Measurements from ENCODE around the gene DSCAM.

DSCAM gene

GRCh38 chr21:40118527-40118926 is 728.4 kb downstream of the DSCAM start:
- DNase-seq: no peak
- in situ Hi-C loops (cut with HindIII; ENCODE audit: low pct_ligation_motif_present, low pct_unique_long_range_greater_than_20kb, low sequenced_read_pairs): no loop called here

DNA sequence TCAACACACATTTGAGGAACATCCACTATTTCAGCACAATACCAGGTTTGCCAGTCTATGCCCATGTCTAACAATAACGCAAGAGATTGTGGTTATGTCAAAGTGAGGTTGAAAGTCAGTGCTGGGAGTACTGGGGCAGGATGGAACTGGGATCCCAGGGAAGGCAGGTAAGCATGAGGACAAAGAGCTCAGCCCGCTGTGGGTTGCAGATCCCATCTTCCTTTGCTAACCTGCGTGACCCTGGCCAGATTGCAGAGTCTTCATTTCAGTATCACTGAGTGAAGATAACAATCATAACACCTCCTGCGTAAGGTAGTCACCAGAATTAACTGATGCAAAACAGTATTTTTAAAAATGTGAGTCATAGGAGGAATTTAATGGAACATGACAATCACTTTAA is 729.7 kb downstream of the DSCAM start:
- no peak for DNase-seq
- in situ Hi-C loops (cut with HindIII; ENCODE audit: low pct_ligation_motif_present, low pct_unique_long_range_greater_than_20kb, low sequenced_read_pairs): no loop called here

GRCh38 chr21:40115775-40116174 is 731.2 kb downstream of the DSCAM start:
- no peak for DNase-seq
- in situ Hi-C loops (cut with HindIII; ENCODE audit: low pct_ligation_motif_present, low pct_unique_long_range_greater_than_20kb, low sequenced_read_pairs): no loop called here

DNA sequence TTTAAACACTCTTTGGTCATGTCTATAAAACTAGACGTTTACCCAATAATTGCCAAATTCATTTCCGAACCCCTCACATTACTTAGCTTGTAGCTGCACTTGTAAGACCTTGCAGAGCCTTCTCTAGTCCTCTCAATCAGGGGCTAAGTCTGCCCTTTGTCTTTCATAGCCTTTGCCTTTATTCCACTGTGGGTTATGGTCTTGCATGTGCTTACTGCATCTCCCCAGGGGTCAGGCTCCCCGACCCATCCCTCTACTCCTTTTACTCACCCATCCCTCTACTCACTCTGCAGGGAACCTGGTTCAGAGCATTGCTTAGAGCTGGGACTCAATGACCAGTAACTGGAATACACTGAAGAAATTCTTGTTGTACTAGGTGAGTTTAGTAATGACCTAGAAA is 744.3 kb downstream of the DSCAM start:
- in situ Hi-C loops (cut with HindIII; ENCODE audit: low pct_ligation_motif_present, low pct_unique_long_range_greater_than_20kb, low sequenced_read_pairs): no loop called here
- DNase-seq: no peak

DNA sequence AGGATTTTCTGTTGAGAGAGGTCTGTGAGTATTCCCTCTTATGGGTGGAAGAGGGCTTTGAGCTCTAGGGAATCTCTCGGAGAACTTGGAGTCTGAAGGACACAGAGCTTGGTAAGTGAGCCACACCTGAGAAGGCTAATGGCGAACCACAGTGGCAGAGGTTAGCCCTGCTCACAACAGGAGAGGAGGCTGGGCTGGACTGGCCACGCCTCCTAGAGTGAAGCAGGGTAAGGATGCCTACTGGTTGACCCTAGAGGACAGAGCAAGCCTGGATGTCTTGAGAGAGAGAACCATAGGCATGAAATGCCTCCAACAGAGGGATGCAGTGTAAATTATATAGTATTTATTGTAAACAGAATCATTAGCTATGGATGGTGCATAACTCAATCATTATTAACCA is 747.1 kb downstream of the DSCAM start:
- in situ Hi-C loops (cut with HindIII; ENCODE audit: low pct_ligation_motif_present, low pct_unique_long_range_greater_than_20kb, low sequenced_read_pairs): no loop called here
- DNase-seq: no peak

- in situ Hi-C loops (cut with HindIII; ENCODE audit: low pct_ligation_motif_present, low pct_unique_long_range_greater_than_20kb, low sequenced_read_pairs): no loop called here
- no peak for DNase-seq
These were observed 751.5 kb downstream of the DSCAM start for GRCh38 chr21:40095477-40095876.

- no peak for DNase-seq
- in situ Hi-C loops (cut with HindIII; ENCODE audit: low pct_ligation_motif_present, low pct_unique_long_range_greater_than_20kb, low sequenced_read_pairs): no loop called here
These were observed 766.6 kb downstream of the DSCAM start for GRCh38 chr21:40080385-40080784.

DNA sequence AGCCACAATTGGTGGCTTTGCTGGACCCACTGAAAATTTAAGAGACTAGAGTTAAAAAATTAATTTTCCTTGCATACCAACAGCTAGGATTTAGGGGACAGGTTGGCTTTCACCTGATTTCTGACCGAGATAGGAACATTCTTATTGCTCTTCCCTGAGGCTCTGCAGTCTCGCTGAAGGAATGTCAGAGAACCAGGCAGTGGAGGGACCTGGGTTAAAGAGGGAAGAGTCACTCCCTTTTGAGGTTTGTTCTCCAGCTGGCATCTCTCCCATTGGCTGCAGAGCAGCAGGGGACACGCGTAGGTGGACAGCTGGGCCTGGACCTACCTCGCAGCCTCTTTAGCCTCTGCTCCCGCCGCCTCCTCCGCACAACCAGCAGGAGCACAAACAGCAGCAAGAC is 772.2 kb downstream of the DSCAM start:
- in situ Hi-C loops (cut with HindIII; ENCODE audit: low pct_ligation_motif_present, low pct_unique_long_range_greater_than_20kb, low sequenced_read_pairs): no loop called here
- DNase-seq: no peak

DNA sequence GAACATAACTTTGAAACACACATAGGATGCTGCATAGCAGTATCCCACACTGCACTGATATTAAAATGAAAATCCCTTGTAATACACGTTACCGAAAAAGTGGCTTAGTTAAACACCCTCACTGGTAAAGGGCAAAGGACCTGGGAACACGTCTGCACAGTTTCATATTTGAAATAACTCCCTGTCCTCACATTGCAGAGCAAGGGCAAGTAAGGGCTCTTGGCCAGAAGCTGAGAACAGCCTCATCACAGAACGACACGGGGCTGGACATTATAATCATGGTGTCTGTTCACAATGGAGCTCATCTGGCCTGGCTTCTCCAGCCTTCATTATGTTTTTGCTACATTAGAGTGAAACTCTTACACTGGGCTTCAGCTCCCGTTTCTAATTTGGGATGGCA is 772.8 kb downstream of the DSCAM start:
- DNase-seq: no peak
- in situ Hi-C loops (cut with HindIII; ENCODE audit: low pct_ligation_motif_present, low pct_unique_long_range_greater_than_20kb, low sequenced_read_pairs): no loop called here

- DNase-seq: no peak
- in situ Hi-C loops (cut with HindIII; ENCODE audit: low pct_ligation_motif_present, low pct_unique_long_range_greater_than_20kb, low sequenced_read_pairs): no loop called here
These were observed 773.3 kb downstream of the DSCAM start for GRCh38 chr21:40073642-40074041.

DNA sequence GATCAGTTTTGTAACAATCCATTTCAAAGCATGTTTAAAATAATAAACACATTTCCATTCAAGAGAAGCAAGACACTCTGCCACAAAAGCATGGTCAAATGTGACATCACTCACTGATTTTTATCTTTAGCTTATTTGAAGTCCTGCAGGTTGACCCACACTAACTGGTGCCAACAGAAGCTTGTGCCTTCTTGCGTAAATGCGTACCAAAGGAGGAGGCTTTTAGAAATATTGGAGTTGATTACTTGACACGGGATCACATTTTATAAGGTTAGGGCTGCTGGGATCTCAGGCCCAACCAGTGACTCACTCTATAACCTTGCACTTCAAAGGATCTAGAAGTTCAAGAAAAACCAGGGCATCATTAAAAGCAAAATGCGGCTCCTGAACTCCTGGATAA is 776.1 kb downstream of the DSCAM start:
- in situ Hi-C loops (cut with HindIII; ENCODE audit: low pct_ligation_motif_present, low pct_unique_long_range_greater_than_20kb, low sequenced_read_pairs): no loop called here
- DNase-seq: no peak

GRCh38 chr21:40067751-40068150 is 779.2 kb downstream of the DSCAM start:
- in situ Hi-C loops (cut with HindIII; ENCODE audit: low pct_ligation_motif_present, low pct_unique_long_range_greater_than_20kb, low sequenced_read_pairs): no loop called here
- no peak for DNase-seq

DNA sequence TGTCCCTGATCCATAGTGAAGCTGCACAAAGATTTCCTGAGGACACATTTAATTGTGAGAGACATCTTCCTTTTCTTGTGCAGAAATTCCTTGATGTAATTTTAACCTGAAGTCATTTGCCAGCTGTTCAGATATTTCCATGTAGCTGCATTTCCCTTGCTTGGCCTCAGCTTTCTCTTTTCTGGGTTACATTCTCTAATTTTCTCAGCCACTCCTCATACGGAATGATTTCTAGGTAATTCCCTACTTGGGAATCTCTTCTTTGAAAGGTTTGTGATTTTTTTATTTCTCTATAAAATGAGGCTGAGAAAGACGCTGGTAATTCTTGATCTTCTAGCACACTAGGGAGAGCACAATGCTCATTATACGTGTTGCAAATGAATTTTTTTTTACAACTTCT is 780.7 kb downstream of the DSCAM start:
- in situ Hi-C loops (cut with HindIII; ENCODE audit: low pct_ligation_motif_present, low pct_unique_long_range_greater_than_20kb, low sequenced_read_pairs): no loop called here
- no peak for DNase-seq

GRCh38 chr21:40060083-40060677 is 786.8 kb downstream of the DSCAM start:
- DNase-seq: no peak
- in situ Hi-C loops (cut with HindIII; ENCODE audit: low pct_ligation_motif_present, low pct_unique_long_range_greater_than_20kb, low sequenced_read_pairs): no loop called here

- in situ Hi-C loops (cut with HindIII; ENCODE audit: low pct_ligation_motif_present, low pct_unique_long_range_greater_than_20kb, low sequenced_read_pairs): no loop called here
- DNase-seq: no peak
These were observed 789.6 kb downstream of the DSCAM start for GRCh38 chr21:40057331-40057730.

DNA sequence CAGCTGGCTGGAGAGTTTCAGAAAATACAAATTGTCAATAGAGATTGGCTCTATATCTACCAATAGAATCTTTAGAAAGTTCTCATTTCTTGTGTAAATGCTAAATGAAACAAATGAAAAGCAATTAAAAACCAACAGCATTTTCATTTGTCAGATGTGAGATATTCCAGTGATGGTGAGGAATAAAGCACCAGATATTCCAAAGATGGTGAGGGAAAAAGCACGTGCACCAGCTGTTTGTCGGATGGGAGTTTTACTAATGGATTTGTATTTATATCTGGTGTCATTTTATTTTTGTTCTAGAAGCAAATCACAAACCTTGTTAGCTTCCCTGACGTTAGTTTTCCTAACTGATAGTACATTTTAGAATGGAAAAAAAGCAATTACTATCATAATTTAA is 790.9 kb downstream of the DSCAM start:
- DNase-seq: no peak
- in situ Hi-C loops (cut with HindIII; ENCODE audit: low pct_ligation_motif_present, low pct_unique_long_range_greater_than_20kb, low sequenced_read_pairs): no loop called here

GRCh38 chr21:40054403-40054802 is 792.6 kb downstream of the DSCAM start:
- in situ Hi-C loops (cut with HindIII; ENCODE audit: low pct_ligation_motif_present, low pct_unique_long_range_greater_than_20kb, low sequenced_read_pairs): no loop called here
- DNase-seq: no peak

DNA sequence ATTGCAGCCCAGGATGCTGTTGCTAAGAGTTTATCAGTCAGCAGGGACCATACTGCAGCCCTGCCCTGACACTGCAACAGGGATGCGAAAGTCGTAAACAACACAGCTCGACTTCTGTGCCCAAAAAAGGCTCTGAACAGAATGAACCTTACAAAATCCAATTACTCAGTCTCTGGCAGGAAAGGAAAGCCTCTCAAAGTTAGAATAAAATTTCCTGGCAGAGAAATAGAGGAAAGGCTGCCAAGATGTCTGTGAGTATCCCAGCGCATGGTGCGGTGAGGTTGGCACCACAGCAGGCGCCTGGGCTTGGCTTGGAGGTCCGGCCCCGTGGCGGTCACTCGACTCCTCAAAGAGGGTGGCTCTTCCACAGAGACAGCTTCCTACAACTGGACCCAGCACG is 794.0 kb downstream of the DSCAM start:
- DNase-seq: no peak
- in situ Hi-C loops (cut with HindIII; ENCODE audit: low pct_ligation_motif_present, low pct_unique_long_range_greater_than_20kb, low sequenced_read_pairs): no loop called here

GRCh38 chr21:40052276-40052675 is 794.7 kb downstream of the DSCAM start:
- no peak for DNase-seq

DNA sequence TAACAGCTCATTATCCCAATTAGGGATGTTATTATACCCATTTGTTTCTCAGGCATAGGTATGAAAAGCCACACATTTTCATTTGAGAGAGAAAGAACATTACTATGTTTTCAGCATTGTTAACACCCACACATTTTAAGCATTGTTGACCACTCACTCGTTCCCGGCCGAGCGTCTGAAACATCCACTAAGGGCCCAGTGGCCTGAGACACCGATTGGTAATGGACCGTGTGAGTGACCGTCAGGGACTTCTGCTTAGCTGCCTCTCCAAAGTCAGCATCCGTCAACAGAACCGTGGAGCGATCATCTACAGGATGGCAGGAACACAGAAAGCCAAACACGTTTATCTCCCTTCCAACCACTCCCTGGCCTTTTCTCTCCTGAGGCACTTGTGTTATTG is 795.2 kb downstream of the DSCAM start:
- in situ Hi-C loops (cut with HindIII; ENCODE audit: low pct_ligation_motif_present, low pct_unique_long_range_greater_than_20kb, low sequenced_read_pairs): no loop called here
- no peak for DNase-seq

More at GRCh38 chr21:40052276-40052675, 794.7 kb downstream of the DSCAM start:
- in situ Hi-C loops (cut with HindIII; ENCODE audit: low pct_ligation_motif_present, low pct_unique_long_range_greater_than_20kb, low sequenced_read_pairs): no loop called here

- DNase-seq: peak; percentile 19
- in situ Hi-C loops (cut with HindIII; ENCODE audit: low pct_ligation_motif_present, low pct_unique_long_range_greater_than_20kb, low sequenced_read_pairs): no loop called here
These were observed 797.0 kb downstream of the DSCAM start for GRCh38 chr21:40049931-40050290.
